ENCODE data around the gene CHAF1A.

GRCh38 chr19:4471403-4472173 lies 69.1 kb downstream of the CHAF1A start:
- TF ChIP-seq EP300 (IDR thresholded peaks at IDR 0.05) = peak; percentile 43 to 74
- TF ChIP-seq CTCF (IDR thresholded peaks at IDR 0.05) = peak in 2 of 5 experiments; percentile 16 to 40

Measured in tibial nerve (tissue), 4 donors.